Erythroblast (primary cell): ENCODE data around the gene ERC2.

Experiments
- GATA1 ChIP-seq: IDR thresholded peaks from 2 replicates; pipeline ENCODE4 v1.6.1; 2011; ENCODE audit warnings: low read depth, mild to moderate bottlenecking, control low read depth, low read length, moderate library complexity
- POLR2A ChIP-seq: IDR thresholded peaks from 2 replicates; pipeline ENCODE4 v1.6.1; 2011; ENCODE audit warnings: mild to moderate bottlenecking, low read length

GRCh38 chr3:56409790-56410189 lies 58.5 kb downstream of the ERC2 start:
- no peak for TF ChIP-seq POLR2A
- no peak for TF ChIP-seq GATA1
